A673 (cell line): Measurements from ENCODE around the gene SCAP. TPM values are rescaled to one million over a fixed set of nuclear protein-coding genes. Genes with fewer than 3 reads are reported as not detected.

ENCODE experiments used
- BruUV-seq: library from RNA; stranded (reverse); fragments of 400-500 nt; replicated peaks from 2 replicates; lab custom pipeline; 2021; lab: Mats Ljungman, UMichigan
- CTCF ChIA-PET: fragments of 300-600 bp; sonication (Branson Sonifier 250); formaldehyde crosslinking; loops from one replicate; lab custom pipeline; 2022; ENCODE audit warnings: antibody characterized with exemption; lab: Charles Lee
- POLR2A ChIA-PET: fragments of 300-600 bp; sonication (Branson Sonifier 250); formaldehyde crosslinking; loops from one replicate; lab custom pipeline; 2022; ENCODE audit warnings: antibody characterized with exemption; ENCODE audit not compliant: low non-redundant PET; lab: Charles Lee
- DNase-seq: peaks from one replicate; pipeline ENCODE4 v3.0.0-alpha.2; 2015; ENCODE audit warnings: low spot score
- H3K27ac ChIP-seq: fragments of 200-600 bp; sonication (generic); 2 replicates; pipeline ENCODE4 v1.5.1; 2016; ENCODE audit warnings: mixed run types, low read depth, mild to moderate bottlenecking, mixed read lengths, antibody characterized with exemption, low read length; ENCODE audit not compliant: poor library complexity, severe bottlenecking
- H3K27me3 ChIP-seq: fragments of 200-600 bp; sonication (generic); replicated peaks from 2 replicates; pipeline ENCODE4 v1.6.1; 2017; ENCODE audit warnings: mixed run types, low read depth, mild to moderate bottlenecking, mixed read lengths, antibody characterized with exemption, low read length; ENCODE audit not compliant: insufficient read depth, poor library complexity
- H3K36me3 ChIP-seq: fragments of 200-600 bp; sonication (generic); 2 replicates; pipeline ENCODE4 v1.6.1; 2016; ENCODE audit warnings: mixed run types, mild to moderate bottlenecking, mixed read lengths, antibody characterized with exemption, low read length; ENCODE audit not compliant: insufficient read depth, poor library complexity, severe bottlenecking
- H3K4me1 ChIP-seq: fragments of 200-600 bp; sonication (generic); 2 replicates; pipeline ENCODE4 v1.6.1; 2017; ENCODE audit warnings: mixed run types, mild to moderate bottlenecking, mixed read lengths, antibody characterized with exemption, low read length; ENCODE audit not compliant: insufficient read depth, poor library complexity, severe bottlenecking
- H3K4me3 ChIP-seq: fragments of 200-600 bp; sonication (generic); 2 replicates; pipeline ENCODE4 v1.5.1; 2016; ENCODE audit warnings: low read depth, mixed run types, mild to moderate bottlenecking, mixed read lengths, low read length; ENCODE audit not compliant: poor library complexity, severe bottlenecking
- H3K9me3 ChIP-seq: fragments of 200-600 bp; sonication (generic); 2 replicates; pipeline ENCODE4 v1.6.1; 2016; ENCODE audit warnings: mixed run types, low read depth, mild to moderate bottlenecking, mixed read lengths, antibody characterized with exemption, low read length; ENCODE audit not compliant: poor library complexity, severe bottlenecking
- EZH2 ChIP-seq: fragments of 200-600 bp; sonication (generic); IDR thresholded peaks from 2 replicates; pipeline ENCODE4 v1.6.1; 2017; ENCODE audit warnings: borderline replicate concordance, low read depth, mild to moderate bottlenecking, mixed read lengths, antibody characterized with exemption, low read length; ENCODE audit not compliant: poor library complexity, severe bottlenecking
- intact Hi-C: fragments of 100-400 bp; cut with micrococcal nuclease; formaldehyde crosslinking; loops from one replicate; pipeline ENCODE4 v1.10.0; 2022; ENCODE audit not compliant: unreplicated experiment
- total RNA-seq: library from RNA; stranded (reverse); gene quantifications from 2 replicates; pipeline ENCODE4 v1.2.3, GENCODE V29; 2021
- TF ChIP-seq, protein P1 (sequence below): fragments of 300-800, 200-600 bp; sonication (generic); conservative IDR thresholded peaks from 2 replicates; pipeline ENCODE4 v1.5.1; 2017; ENCODE audit warnings: low read depth, mild to moderate bottlenecking, antibody characterized with exemption, low read length, moderate library complexity, mixed read lengths

Gene SCAP
- total RNA-seq, 1 experiment from 2014 or later = 43.4 TPM

DNA sequence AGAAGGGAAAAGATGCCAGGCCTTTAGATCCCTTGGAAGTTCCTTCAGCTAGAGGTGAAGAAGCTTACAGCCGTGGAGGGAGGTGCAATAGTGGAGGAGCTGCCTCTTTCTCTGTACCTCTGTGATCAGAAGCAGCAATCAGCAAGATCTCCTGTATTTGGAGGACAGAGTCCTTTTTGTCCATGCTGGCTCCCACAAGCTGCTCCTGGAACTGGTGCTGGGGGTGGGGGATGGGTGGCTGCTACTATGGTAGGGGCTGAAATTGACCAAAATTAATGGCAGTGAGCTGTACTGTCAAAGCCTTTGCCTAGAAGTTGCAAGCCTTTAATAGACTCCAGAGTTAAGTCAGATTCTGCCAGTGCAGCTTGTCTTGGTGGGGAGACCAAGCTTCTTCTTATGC is 76.7 kb downstream of the SCAP start:
- no peaks in the 10 kb centered on the region for H3K36me3 ChIP-seq
- no peak for TF ChIP-seq EZH2
- TF ChIP-seq, protein P1, sequence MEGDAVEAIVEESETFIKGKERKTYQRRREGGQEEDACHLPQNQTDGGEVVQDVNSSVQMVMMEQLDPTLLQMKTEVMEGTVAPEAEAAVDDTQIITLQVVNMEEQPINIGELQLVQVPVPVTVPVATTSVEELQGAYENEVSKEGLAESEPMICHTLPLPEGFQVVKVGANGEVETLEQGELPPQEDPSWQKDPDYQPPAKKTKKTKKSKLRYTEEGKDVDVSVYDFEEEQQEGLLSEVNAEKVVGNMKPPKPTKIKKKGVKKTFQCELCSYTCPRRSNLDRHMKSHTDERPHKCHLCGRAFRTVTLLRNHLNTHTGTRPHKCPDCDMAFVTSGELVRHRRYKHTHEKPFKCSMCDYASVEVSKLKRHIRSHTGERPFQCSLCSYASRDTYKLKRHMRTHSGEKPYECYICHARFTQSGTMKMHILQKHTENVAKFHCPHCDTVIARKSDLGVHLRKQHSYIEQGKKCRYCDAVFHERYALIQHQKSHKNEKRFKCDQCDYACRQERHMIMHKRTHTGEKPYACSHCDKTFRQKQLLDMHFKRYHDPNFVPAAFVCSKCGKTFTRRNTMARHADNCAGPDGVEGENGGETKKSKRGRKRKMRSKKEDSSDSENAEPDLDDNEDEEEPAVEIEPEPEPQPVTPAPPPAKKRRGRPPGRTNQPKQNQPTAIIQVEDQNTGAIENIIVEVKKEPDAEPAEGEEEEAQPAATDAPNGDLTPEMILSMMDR = no peak
- H3K9me3 ChIP-seq = no peaks in the 10 kb centered on the region
- H3K27ac ChIP-seq = no peak overlapping the region
- H3K4me1 ChIP-seq = no peaks in the 10 kb centered on the region
- ChIA-PET POLR2A (no interaction called here), CTCF (no interaction called here)
- no peaks in the 10 kb centered on the region for H3K27me3 ChIP-seq
- H3K4me3 ChIP-seq = no peak overlapping the region
- DNase-seq = no peak
- intact Hi-C loops = no loop called here
- no TSS peak for BruUV-seq

DNA sequence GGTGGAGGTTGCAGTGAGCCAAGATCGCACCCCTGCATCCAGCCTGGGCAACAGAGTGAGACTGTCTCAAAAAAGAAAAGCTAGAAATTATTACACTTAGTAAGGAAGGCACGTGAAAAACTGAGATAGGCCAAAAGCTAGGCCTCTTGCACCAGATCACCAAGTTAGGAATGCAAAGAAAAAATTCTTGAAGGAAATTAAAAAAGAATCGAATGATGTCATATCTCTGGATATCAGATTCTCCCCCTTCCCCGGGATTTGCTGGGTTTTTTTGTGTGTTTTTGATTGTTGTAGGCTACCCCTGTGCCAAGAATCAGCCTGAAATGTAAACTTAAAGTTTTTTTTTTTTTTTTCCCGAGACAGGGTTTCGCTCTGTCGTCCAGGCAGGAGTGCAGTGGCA is 77.5 kb downstream of the SCAP start:
- Histone ChIP-seq H3K27ac (no peak overlapping the region), H3K36me3 (no peaks in the 10 kb centered on the region), H3K4me3 (no peak overlapping the region), H3K4me1 (no peaks in the 10 kb centered on the region), H3K27me3 (no peaks in the 10 kb centered on the region), H3K9me3 (no peaks in the 10 kb centered on the region)
- ChIA-PET CTCF (no interaction called here), POLR2A (no interaction called here)
- DNase-seq = no peak
- intact Hi-C loops = no loop called here
- no TSS peak for BruUV-seq
- TF ChIP-seq EZH2 = no peak
- TF ChIP-seq, protein P1 = no peak

DNA sequence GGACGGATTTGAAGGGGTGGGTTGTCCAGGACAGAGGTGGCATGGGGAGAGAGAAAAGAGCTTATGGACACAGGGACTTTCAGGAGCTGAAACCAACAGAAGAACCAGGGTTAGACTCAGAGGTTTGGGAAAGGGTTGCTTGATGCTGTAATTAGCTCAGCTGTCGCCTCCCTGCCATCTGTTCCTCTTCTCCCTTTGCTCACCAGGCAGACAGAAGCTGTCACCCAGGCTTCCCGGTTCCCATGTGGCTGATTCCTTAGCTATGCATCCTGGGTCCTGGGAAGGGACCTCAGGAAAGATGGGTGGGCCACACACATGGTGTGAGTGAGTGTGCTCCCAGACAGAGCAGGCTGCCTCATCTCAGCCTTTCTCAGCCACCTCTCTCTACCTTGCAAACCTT is 80.9 kb downstream of the SCAP start:
- Histone ChIP-seq H3K4me3 (no peak overlapping the region), H3K36me3 (no peaks in the 10 kb centered on the region), H3K27me3 (no peaks in the 10 kb centered on the region), H3K9me3 (no peaks in the 10 kb centered on the region), H3K27ac (no peak overlapping the region), H3K4me1 (no peaks in the 10 kb centered on the region)
- no peak for DNase-seq
- TF ChIP-seq EZH2 = no peak
- TF ChIP-seq, protein P1 = no peak
- no TSS peak for BruUV-seq
- CTCF ChIA-PET = no interaction called here
- POLR2A ChIA-PET = no interaction called here
- intact Hi-C loops = no loop called here
